BE2C (cell line): Measurements from ENCODE around the gene MTRF1.
"Not testable (repeated sequence)": the region's sequence is repeated elsewhere in the genome, so short reads cannot be mapped to it uniquely, and the experiment has no call there.

Experiments used
- DNase-seq: peaks from one replicate; pipeline ENCODE4 v3.0.0-alpha.2; 2020
- H3K27me3 ChIP-seq: fragments of 250-450 bp; sonication (Bioruptor Pico); 2 replicates; pipeline ENCODE4 v1.5.1; 2020; ENCODE audit warnings: mild to moderate bottlenecking
- H3K36me3 ChIP-seq: fragments of 250-450 bp; sonication (Bioruptor Pico); 2 replicates; pipeline ENCODE4 v1.5.1; 2020; ENCODE audit warnings: mild to moderate bottlenecking
- H3K4me1 ChIP-seq: fragments of 250-450 bp; sonication (Bioruptor Pico); 2 replicates; pipeline ENCODE4 v1.5.1; 2020
- H3K4me3 ChIP-seq: 2 replicates; pipeline ENCODE4 v1.5.1; 2011; ENCODE audit warnings: low read depth, low read length
- H3K9me3 ChIP-seq: fragments of 250-450 bp; sonication (Bioruptor Pico); 2 replicates; pipeline ENCODE4 v1.5.1; 2020
- TF ChIP-seq, protein P1 (sequence below): IDR thresholded peaks from 2 replicates; pipeline ENCODE4 v1.5.1; 2012; ENCODE audit warnings: mild to moderate bottlenecking, low read depth, low read length

MTRF1 gene

DNA sequence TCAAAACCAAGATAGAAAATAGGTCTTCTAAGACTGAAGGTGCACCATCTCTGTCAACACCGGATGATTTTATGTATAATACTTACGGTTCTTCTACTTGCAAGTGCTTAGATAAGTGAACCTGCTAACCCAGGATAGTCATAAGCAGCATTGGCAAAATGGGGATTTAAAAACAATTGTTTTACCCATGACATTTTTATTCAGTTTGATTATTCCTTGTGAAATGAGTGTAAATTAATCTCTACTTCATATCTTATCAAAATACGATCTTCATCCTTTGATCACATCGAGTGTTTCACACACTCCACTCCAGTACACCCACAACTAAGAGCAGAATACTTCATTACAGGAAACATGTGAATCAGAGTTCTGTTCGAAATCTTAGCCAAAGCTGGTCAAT, 23.0 kb upstream of the MTRF1 start:
- DNase-seq: no peak
- no peaks in the 10 kb centered on the region for H3K36me3 ChIP-seq
- no peaks in the 10 kb centered on the region for H3K27me3 ChIP-seq
- H3K4me1 ChIP-seq: no peaks in the 10 kb centered on the region
- no peaks in the 10 kb centered on the region for H3K9me3 ChIP-seq
- no peak overlapping the region for H3K4me3 ChIP-seq
- TF ChIP-seq, protein P1, sequence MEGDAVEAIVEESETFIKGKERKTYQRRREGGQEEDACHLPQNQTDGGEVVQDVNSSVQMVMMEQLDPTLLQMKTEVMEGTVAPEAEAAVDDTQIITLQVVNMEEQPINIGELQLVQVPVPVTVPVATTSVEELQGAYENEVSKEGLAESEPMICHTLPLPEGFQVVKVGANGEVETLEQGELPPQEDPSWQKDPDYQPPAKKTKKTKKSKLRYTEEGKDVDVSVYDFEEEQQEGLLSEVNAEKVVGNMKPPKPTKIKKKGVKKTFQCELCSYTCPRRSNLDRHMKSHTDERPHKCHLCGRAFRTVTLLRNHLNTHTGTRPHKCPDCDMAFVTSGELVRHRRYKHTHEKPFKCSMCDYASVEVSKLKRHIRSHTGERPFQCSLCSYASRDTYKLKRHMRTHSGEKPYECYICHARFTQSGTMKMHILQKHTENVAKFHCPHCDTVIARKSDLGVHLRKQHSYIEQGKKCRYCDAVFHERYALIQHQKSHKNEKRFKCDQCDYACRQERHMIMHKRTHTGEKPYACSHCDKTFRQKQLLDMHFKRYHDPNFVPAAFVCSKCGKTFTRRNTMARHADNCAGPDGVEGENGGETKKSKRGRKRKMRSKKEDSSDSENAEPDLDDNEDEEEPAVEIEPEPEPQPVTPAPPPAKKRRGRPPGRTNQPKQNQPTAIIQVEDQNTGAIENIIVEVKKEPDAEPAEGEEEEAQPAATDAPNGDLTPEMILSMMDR: no peak

GRCh38 chr13:41284512-41285288, 21.3 kb upstream of the MTRF1 start:
- Histone ChIP-seq H3K4me3 (no peak overlapping the region), H3K27me3 (no peaks in the 10 kb centered on the region), H3K36me3 (no peaks in the 10 kb centered on the region), H3K4me1 (no peaks in the 10 kb centered on the region), H3K9me3 (no peaks in the 10 kb centered on the region)
- TF ChIP-seq, protein P1: no peak
- DNase-seq: no peak

GRCh38 chr13:41282129-41282571, 18.8 kb upstream of the MTRF1 start:
- no peaks in the 10 kb centered on the region for H3K4me1 ChIP-seq
- TF ChIP-seq, protein P1: no peak
- H3K4me3 ChIP-seq: no peak overlapping the region
- no peak for DNase-seq
- no peaks in the 10 kb centered on the region for H3K27me3 ChIP-seq
- no peaks in the 10 kb centered on the region for H3K9me3 ChIP-seq
- H3K36me3 ChIP-seq: no peaks in the 10 kb centered on the region

GRCh38 chr13:41279156-41279555, 15.8 kb upstream of the MTRF1 start:
- not testable (repeated sequence) for DNase-seq, H3K36me3 ChIP-seq, H3K4me1 ChIP-seq, H3K9me3 ChIP-seq, H3K27me3 ChIP-seq, H3K4me3 ChIP-seq

GRCh38 chr13:41276824-41277223, 13.4 kb upstream of the MTRF1 start:
- DNase-seq: no peak
- no peaks in the 10 kb centered on the region for H3K9me3 ChIP-seq
- TF ChIP-seq, protein P1: no peak

GRCh38 chr13:41274881-41275280, 11.5 kb upstream of the MTRF1 start:
- no peaks in the 10 kb centered on the region for H3K36me3 ChIP-seq
- no peaks in the 10 kb centered on the region for H3K27me3 ChIP-seq
- TF ChIP-seq, protein P1: no peak
- no peaks in the 10 kb centered on the region for H3K9me3 ChIP-seq
- no peak overlapping the region for H3K4me3 ChIP-seq
- DNase-seq: no peak
- no peaks in the 10 kb centered on the region for H3K4me1 ChIP-seq

More at GRCh38 chr13:41276824-41277223, 13.4 kb upstream of the MTRF1 start:
- Histone ChIP-seq H3K36me3 (no peaks in the 10 kb centered on the region), H3K27me3 (no peaks in the 10 kb centered on the region), H3K4me3 (no peak overlapping the region), H3K4me1 (no peaks in the 10 kb centered on the region)
